ENCODE results near the gene RPS25. TPM values are rescaled to one million over a fixed set of nuclear protein-coding genes. Genes with fewer than 3 reads are reported as not detected.
A peak's percentile ranks its signal among the peaks of the same experiment; 100 is the strongest.

The RPS25 gene
- total RNA-seq, 6 experiments from 2014 or later: 326 to 822 (median 376) TPM

DNA sequence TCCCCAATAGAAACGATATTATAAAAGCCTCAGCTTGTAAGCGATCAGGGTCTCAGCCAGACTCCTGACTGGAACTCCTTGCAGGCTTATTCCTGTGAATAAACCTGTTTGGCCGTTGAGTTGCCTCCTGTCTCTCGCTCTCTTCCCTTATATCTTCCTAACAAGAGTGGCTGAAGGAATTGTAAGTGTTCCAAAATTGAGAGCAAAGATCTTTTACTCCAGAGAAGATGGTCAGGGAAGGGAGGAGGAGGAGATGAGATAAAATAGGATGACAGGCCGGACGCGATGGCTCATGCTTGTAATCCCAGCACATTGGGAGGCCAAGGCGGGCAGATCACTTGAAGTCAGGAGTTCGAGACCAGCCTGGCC, 13.8 kb upstream of the RPS25 start:
- H3K27me3 ChIP-seq: no peaks in the 10 kb centered on the region
- 68% methylated on average over 9 of the region's 9 CpGs for WGBS (ENCODE audit: insufficient coverage, low coverage, low lambda C conversion rate, missing lambda C conversion rate)
- no peak for ATAC-seq
- H3K27ac ChIP-seq: no peak overlapping the region
- no peak overlapping the region for H3K4me3 ChIP-seq
- TF ChIP-seq CTCF (IDR thresholded peaks at IDR 0.05) (no peak), POLR2A (IDR thresholded peaks at IDR 0.05) (no peak)
- H3K4me1 ChIP-seq: peaks cover 0 to 10% (median 3%) of the 10 kb centered on the region in 4 donors
- H3K36me3 ChIP-seq: peaks cover 0 to 7% (median 0%) of the 10 kb centered on the region in 4 donors
- intact Hi-C loops (cut with DNase I): no loop called here
- DNase-seq: no peak
- no peaks in the 10 kb centered on the region for H3K9me3 ChIP-seq

- peaks cover 0 to 11% (median 2%) of the 10 kb centered on the region in 4 donors for H3K36me3 ChIP-seq
- TF ChIP-seq CTCF (IDR thresholded peaks at IDR 0.05) (peak in 2 of 4 donors; percentile 90 to 91), POLR2A (IDR thresholded peaks at IDR 0.05) (peak; percentile 64)
- H3K4me3 ChIP-seq: peak within 1 kb of the TSS; percentile 66 to 96 (median 81)
- WGBS (ENCODE audit: insufficient coverage, low coverage, low lambda C conversion rate, missing lambda C conversion rate): 0% methylated on average over 12 of the region's 67 CpGs
- intact Hi-C loops (cut with DNase I): no loop called here
- peak; percentile 72 to 86 (median 76) for ATAC-seq
- peak; percentile 99 for DNase-seq
- no peaks in the 10 kb centered on the region for H3K27me3 ChIP-seq
- peak within 1 kb of the TSS; percentile 45 to 86 (median 67) for H3K27ac ChIP-seq
- peaks cover 2 to 24% (median 8%) of the 10 kb centered on the region in 4 donors for H3K4me1 ChIP-seq
- H3K9me3 ChIP-seq: no peaks in the 10 kb centered on the region
These were observed 12.3 kb upstream of the RPS25 start, which contains the start of gene SLC37A4 for GRCh38 chr11:119030329-119031047. TSS of gene SLC37A4 (minus strand) at chr11:119030877.

DNA sequence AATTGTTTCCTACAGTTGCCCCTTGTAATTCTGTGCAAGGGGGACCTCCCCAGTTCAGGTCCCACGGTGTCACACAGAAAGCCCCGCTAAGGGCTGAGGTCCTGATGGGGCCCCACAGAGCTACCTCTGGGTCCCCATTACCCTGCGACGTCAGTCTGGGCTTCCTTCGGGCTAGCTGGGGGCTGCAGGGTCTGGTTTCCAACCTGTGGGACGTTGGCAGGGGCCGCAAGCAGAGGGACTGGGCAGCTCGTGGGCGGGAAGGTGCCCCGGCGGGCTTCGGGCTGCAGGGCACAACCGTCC, 11.8 kb upstream of the RPS25 start:
- peak overlapping the region; percentile 66 to 96 (median 81) for H3K4me3 ChIP-seq
- WGBS (ENCODE audit: insufficient coverage, low coverage, low lambda C conversion rate, missing lambda C conversion rate): 0% methylated on average over 2 of the region's 13 CpGs
- peaks cover 2 to 29% (median 10%) of the 10 kb centered on the region in 4 donors for H3K4me1 ChIP-seq
- ATAC-seq (no peak), DNase-seq (peak in 1 of 3 donors; percentile 55)
- peak overlapping the region; percentile 45 to 86 (median 67) for H3K27ac ChIP-seq
- no peaks in the 10 kb centered on the region for H3K27me3 ChIP-seq
- H3K36me3 ChIP-seq: peaks cover 0 to 11% (median 5%) of the 10 kb centered on the region in 4 donors
- no peaks in the 10 kb centered on the region for H3K9me3 ChIP-seq
- no peak for TF ChIP-seq POLR2A (IDR thresholded peaks at IDR 0.05)
- no peak for TF ChIP-seq CTCF (IDR thresholded peaks at IDR 0.05)
- intact Hi-C loops (cut with DNase I): no loop called here

- Histone ChIP-seq H3K36me3 (peaks cover 0 to 13% (median 7%) of the 10 kb centered on the region in 4 donors), H3K4me1 (peaks cover 2 to 34% (median 13%) of the 10 kb centered on the region in 4 donors), H3K27ac (peak overlapping the region; percentile 45 to 86 (median 67)), H3K27me3 (no peaks in the 10 kb centered on the region), H3K4me3 (peak overlapping the region; percentile 66 to 96 (median 81)), H3K9me3 (no peaks in the 10 kb centered on the region)
- 5% methylated on average over 8 of the region's 10 CpGs for WGBS (ENCODE audit: insufficient coverage, low coverage, low lambda C conversion rate, missing lambda C conversion rate)
- DNase-seq (peak; percentile 77 to 95 (median 87)), ATAC-seq (peak; percentile 51 to 71 (median 63))
- intact Hi-C loops (cut with DNase I): no loop called here
- TF ChIP-seq CTCF (IDR thresholded peaks at IDR 0.05): no peak
- peak; percentile 94 for TF ChIP-seq POLR2A (IDR thresholded peaks at IDR 0.05)
These were observed 11.3 kb upstream of the RPS25 start for GRCh38 chr11:119029340-119030028.

All from right lobe of liver (tissue), 6 donors.